Myocyte (in vitro differentiated cells): Measurements from ENCODE around the gene FARP1. TPM values are rescaled to one million over a fixed set of nuclear protein-coding genes. Genes with fewer than 3 reads are reported as not detected.
A peak's percentile ranks its signal among the peaks of the same experiment; 100 is the strongest.

ENCODE experiments used
- DNase-seq: peaks from one replicate; pipeline ENCODE4 v3.0.0-alpha.2; 2012; ENCODE audit warnings: low read depth
- total RNA-seq: library from RNA; depleted of rRNA; stranded (reverse); fragments of >200 nt; gene quantifications from 2 replicates; pipeline ENCODE4 v1.2.3, GENCODE V29; 2014

The FARP1 gene
- total RNA-seq, 1 donor from 2014 or later: 18.5 TPM

GRCh38 chr13:98415326-98416070 is 272.6 kb downstream of the FARP1 start:
- no peak for DNase-seq

GRCh38 chr13:98416408-98416807 is 273.5 kb downstream of the FARP1 start:
- DNase-seq: peak; percentile 6

- no peak for DNase-seq
Observed at GRCh38 chr13:98419786-98420553, 277.1 kb downstream of the FARP1 start.

GRCh38 chr13:98420554-98421175 is 277.8 kb downstream of the FARP1 start:
- DNase-seq: no peak

- no peak for DNase-seq
Observed at GRCh38 chr13:98422046-98422445, 279.2 kb downstream of the FARP1 start.

- DNase-seq: no peak
Observed at GRCh38 chr13:98423417-98423816, 280.5 kb downstream of the FARP1 start.

- no peak for DNase-seq
Observed at GRCh38 chr13:98427331-98427995, 284.6 kb downstream of the FARP1 start.

- DNase-seq: no peak
Observed at GRCh38 chr13:98428256-98428966, 285.5 kb downstream of the FARP1 start.

GRCh38 chr13:98429081-98429480 is 286.2 kb downstream of the FARP1 start:
- DNase-seq: no peak

- no peak for DNase-seq
Observed at GRCh38 chr13:98429531-98429930, 286.6 kb downstream of the FARP1 start.

GRCh38 chr13:98429977-98430736 is 287.3 kb downstream of the FARP1 start:
- DNase-seq: no peak

- DNase-seq: no peak
Observed at GRCh38 chr13:98432638-98433037, 289.7 kb downstream of the FARP1 start.

- DNase-seq: no peak
Observed at GRCh38 chr13:98433654-98434053, 290.8 kb downstream of the FARP1 start.

- DNase-seq: no peak
Observed at GRCh38 chr13:98434060-98434459, 291.2 kb downstream of the FARP1 start.

GRCh38 chr13:98435376-98435775 is 292.5 kb downstream of the FARP1 start:
- no peak for DNase-seq

- DNase-seq: no peak
Observed at GRCh38 chr13:98436233-98436910, 293.5 kb downstream of the FARP1 start.

- no peak for DNase-seq
Observed at GRCh38 chr13:98438246-98439125, 295.6 kb downstream of the FARP1 start.

GRCh38 chr13:98439126-98439828 is 296.4 kb downstream of the FARP1 start:
- no peak for DNase-seq
